ENCODE data around the gene TBC1D1.

Gene TBC1D1

GRCh38 chr4:38011511-38012162 is 120.8 kb downstream of the TBC1D1 start:
- peaks cover 25% of the 10 kb centered on the region for H3K4me1 ChIP-seq
- no peaks in the 10 kb centered on the region for H3K9me3 ChIP-seq (ENCODE audit: control insufficient read depth, low read length)
- H3K4me3 ChIP-seq (ENCODE audit: low read depth, low read length), result no peak overlapping the region
- H2AFZ ChIP-seq, result no peak overlapping the region
- no peak overlapping the region for H3K4me2 ChIP-seq (ENCODE audit: low read length)
- TF ChIP-seq CTCF (IDR thresholded peaks at IDR 0.05), result no peak
- H3K27ac ChIP-seq, result peak overlapping the region; percentile 92
- H3K79me2 ChIP-seq, result peaks cover 36% of the 10 kb centered on the region
- no peaks in the 10 kb centered on the region for H3K36me3 ChIP-seq (ENCODE audit: control insufficient read depth, insufficient read depth, low read length)
- H3K27me3 ChIP-seq (ENCODE audit: control insufficient read depth, insufficient read depth, low read length), result no peaks in the 10 kb centered on the region
- H3K9ac ChIP-seq, result no peak overlapping the region

GRCh38 chr4:38013461-38014366 is 122.8 kb downstream of the TBC1D1 start:
- Histone ChIP-seq H3K36me3 (ENCODE audit: control insufficient read depth, insufficient read depth, low read length) (no peaks in the 10 kb centered on the region), H3K4me1 (peaks cover 27% of the 10 kb centered on the region), H3K9me3 (ENCODE audit: control insufficient read depth, low read length) (no peaks in the 10 kb centered on the region), H3K4me2 (ENCODE audit: low read length) (peak overlapping the region; percentile 11), H3K27me3 (ENCODE audit: control insufficient read depth, insufficient read depth, low read length) (no peaks in the 10 kb centered on the region), H3K79me2 (peaks cover 20% of the 10 kb centered on the region), H3K27ac (peak overlapping the region; percentile 68), H2AFZ (no peak overlapping the region), H3K4me3 (ENCODE audit: low read depth, low read length) (no peak overlapping the region), H3K9ac (no peak overlapping the region)
- no peak for TF ChIP-seq CTCF (IDR thresholded peaks at IDR 0.05)

GRCh38 chr4:38014421-38014852 is 123.6 kb downstream of the TBC1D1 start:
- Histone ChIP-seq H3K27me3 (ENCODE audit: control insufficient read depth, insufficient read depth, low read length) (no peaks in the 10 kb centered on the region), H2AFZ (no peak overlapping the region), H3K9me3 (ENCODE audit: control insufficient read depth, low read length) (no peaks in the 10 kb centered on the region), H3K9ac (no peak overlapping the region), H3K27ac (peak overlapping the region; percentile 68), H3K79me2 (peaks cover 17% of the 10 kb centered on the region), H3K4me3 (ENCODE audit: low read depth, low read length) (no peak overlapping the region), H3K4me2 (ENCODE audit: low read length) (peak overlapping the region; percentile 11), H3K36me3 (ENCODE audit: control insufficient read depth, insufficient read depth, low read length) (no peaks in the 10 kb centered on the region), H3K4me1 (peaks cover 23% of the 10 kb centered on the region)
- no peak for TF ChIP-seq CTCF (IDR thresholded peaks at IDR 0.05)

- H3K4me3 ChIP-seq (ENCODE audit: low read depth, low read length), result no peak overlapping the region
- H3K4me1 ChIP-seq, result peaks cover 18% of the 10 kb centered on the region
- no peak for TF ChIP-seq CTCF (IDR thresholded peaks at IDR 0.05)
- no peaks in the 10 kb centered on the region for H3K36me3 ChIP-seq (ENCODE audit: control insufficient read depth, insufficient read depth, low read length)
- no peaks in the 10 kb centered on the region for H3K27me3 ChIP-seq (ENCODE audit: control insufficient read depth, insufficient read depth, low read length)
- H3K9me3 ChIP-seq (ENCODE audit: control insufficient read depth, low read length), result no peaks in the 10 kb centered on the region
- H3K79me2 ChIP-seq, result peaks cover 15% of the 10 kb centered on the region
- no peak overlapping the region for H3K9ac ChIP-seq
- no peak overlapping the region for H3K4me2 ChIP-seq (ENCODE audit: low read length)
- no peak overlapping the region for H2AFZ ChIP-seq
- H3K27ac ChIP-seq, result peak overlapping the region; percentile 56
Measured at GRCh38 chr4:38015886-38016515, 125.1 kb downstream of the TBC1D1 start.

All from parathyroid adenoma (tissue), 2 donors.